GM10248 (cell line): ENCODE measurements around the gene POLE3.

Experiments used
- CTCF ChIA-PET: fragments of 300-600 bp; sonication (Branson Sonifier 250); formaldehyde crosslinking; extraction: SDS; loops from one replicate; lab custom pipeline; 2021; ENCODE audit warnings: antibody characterized with exemption; lab: Yijun Ruan, JAX
- POLR2A ChIA-PET: fragments of 350-650 bp; sonication (Branson Sonifier 250); formaldehyde crosslinking; extraction: SDS; loops from one replicate; lab custom pipeline; 2020; ENCODE audit warnings: antibody characterized with exemption; lab: Yijun Ruan, JAX
- DNase-seq: peaks from one replicate; pipeline ENCODE4 v3.0.0; 2012; ENCODE audit errors: extremely low spot score
- TF ChIP-seq, protein P1 (sequence below): IDR thresholded peaks from 2 replicates; pipeline ENCODE4 v1.5.1; 2012; ENCODE audit warnings: mild to moderate bottlenecking, low read depth; ENCODE audit errors: extremely low read depth, missing control alignments, control extremely low read depth

Gene POLE3

DNA sequence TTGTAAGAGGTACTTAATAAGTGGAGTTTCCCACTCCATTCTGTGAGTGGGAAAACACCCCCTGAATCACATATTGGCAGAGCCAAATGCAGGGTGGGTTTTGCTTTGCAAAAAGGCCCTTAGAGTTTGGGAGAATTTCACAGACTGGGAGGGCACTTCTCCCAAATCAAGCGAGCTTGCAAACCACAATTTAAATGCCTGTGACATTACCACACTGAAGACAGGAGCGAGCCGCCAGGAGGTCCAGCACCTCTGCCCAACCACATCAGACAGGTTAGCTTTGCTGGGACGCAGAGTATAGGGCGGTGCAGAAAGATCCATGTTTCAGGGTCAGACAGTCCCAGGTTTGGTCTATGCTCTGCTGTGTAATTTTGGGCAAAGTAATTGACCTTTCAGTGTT, 11.7 kb downstream of the POLE3 start:
- no peak for DNase-seq
- TF ChIP-seq, protein P1, sequence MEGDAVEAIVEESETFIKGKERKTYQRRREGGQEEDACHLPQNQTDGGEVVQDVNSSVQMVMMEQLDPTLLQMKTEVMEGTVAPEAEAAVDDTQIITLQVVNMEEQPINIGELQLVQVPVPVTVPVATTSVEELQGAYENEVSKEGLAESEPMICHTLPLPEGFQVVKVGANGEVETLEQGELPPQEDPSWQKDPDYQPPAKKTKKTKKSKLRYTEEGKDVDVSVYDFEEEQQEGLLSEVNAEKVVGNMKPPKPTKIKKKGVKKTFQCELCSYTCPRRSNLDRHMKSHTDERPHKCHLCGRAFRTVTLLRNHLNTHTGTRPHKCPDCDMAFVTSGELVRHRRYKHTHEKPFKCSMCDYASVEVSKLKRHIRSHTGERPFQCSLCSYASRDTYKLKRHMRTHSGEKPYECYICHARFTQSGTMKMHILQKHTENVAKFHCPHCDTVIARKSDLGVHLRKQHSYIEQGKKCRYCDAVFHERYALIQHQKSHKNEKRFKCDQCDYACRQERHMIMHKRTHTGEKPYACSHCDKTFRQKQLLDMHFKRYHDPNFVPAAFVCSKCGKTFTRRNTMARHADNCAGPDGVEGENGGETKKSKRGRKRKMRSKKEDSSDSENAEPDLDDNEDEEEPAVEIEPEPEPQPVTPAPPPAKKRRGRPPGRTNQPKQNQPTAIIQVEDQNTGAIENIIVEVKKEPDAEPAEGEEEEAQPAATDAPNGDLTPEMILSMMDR, result no peak
- ChIA-PET CTCF (interaction anchor here (1.0 to 9.7 kb wide), 6 partner anchors 8 to 257 kb away, joined by 3 to 102 read pairs (median 14); partner anchors contain the start of genes C9orf43 and POLE3), POLR2A (no interaction called here)

DNA sequence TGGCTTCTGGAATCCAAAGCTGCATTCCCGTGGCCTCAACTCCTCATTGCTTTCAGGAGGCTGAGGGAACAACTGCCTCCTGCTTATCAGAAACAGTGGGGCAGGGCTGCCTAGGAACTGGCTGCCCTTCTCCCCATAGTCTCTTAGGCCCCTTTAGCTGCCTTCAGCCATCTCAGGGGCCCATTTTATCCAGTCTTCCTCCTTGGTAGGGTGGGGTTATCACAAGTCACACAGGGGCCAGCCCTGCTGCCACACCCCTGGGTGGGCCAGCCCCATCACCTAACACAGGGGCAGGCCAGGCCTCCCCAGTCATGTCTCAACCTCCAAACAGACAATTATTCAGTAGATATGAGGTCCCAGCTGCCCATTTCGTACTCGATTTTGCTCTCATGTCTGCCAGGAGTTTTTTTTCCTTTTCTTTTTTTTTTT, 13.3 kb downstream of the POLE3 start:
- ChIA-PET POLR2A (no interaction called here), CTCF (interaction anchor here (0.8 to 9.7 kb wide), 4 partner anchors 49 to 259 kb away, joined by 3 to 102 read pairs (median 4); no protein-coding TSS in a partner anchor)
- TF ChIP-seq, protein P1, result no peak
- no peak for DNase-seq

DNA sequence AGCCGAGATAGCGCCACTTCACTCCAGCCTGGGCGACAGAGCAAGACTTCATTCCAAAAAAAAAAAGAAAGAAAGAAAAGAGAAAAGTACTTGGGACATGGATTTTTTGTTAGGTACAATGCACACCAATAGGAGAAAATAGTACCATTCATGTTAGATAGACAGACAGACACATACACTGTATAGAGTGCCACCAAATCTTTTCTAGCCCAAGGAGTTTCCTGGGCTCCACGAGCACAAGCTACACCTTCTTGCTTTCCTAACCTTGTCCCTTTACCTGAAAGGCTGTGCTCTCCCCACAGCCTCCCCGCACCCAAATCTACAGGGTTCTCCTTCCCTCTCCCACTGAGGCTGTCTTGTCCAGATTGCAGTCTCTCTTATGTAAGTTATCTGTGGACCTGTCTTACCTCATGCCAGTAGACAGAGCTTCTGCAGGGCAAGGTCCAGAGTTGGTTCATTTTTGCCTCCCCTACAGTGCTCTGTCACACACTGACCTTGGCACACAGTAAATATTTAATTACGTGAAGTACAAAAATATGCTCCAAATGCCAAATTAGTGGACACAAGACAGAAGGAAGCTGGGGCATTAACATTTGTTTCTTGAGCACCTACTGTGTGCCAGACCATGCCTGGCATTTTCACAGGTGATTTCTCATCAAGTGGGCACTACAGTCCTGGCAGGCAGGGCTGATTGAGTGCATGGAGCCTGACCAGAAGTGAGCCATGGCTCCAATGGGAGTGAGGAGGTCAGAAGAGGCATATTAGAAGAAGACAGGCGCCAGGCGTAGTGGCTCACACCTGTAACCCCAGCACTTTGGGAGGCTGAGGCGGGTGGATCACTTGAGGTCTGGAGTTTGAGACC, 15.2 kb downstream of the POLE3 start:
- ChIA-PET CTCF (interaction anchor here (1.1 to 3.3 kb wide), 3 partner anchors 8 to 263 kb away, joined by 3 to 7 read pairs (median 6); no protein-coding TSS in a partner anchor), POLR2A (no interaction called here)
- no peak for DNase-seq
- TF ChIP-seq, protein P1, result no peak

DNA sequence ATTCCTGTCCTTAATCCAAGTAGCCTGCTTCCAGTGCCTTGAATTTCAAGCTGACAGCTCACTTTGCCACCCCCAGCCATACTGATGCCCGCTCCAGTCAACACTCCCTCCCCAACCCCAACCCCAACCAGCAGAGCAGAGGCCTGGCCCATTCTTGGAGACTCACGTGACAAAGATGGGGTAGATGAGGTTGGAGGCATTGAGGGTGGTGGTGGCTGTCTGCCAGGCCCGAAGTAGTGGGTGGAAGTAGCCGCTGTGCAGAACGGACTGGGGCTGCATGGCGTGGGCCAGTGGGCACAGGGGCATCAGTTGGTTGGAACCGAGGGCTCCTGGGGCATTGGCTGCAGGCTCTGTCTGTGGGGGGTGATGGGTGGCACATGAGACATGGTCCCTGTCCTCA, 17.2 kb downstream of the POLE3 start:
- ChIA-PET CTCF (interaction anchor here (1.2 to 3.3 kb wide), 3 partner anchors 8 to 265 kb away, joined by 6 to 8 read pairs (median 7); partner anchors contain the start of gene ALAD), POLR2A (no interaction called here)
- no peak for DNase-seq
- TF ChIP-seq, protein P1, result no peak

DNA sequence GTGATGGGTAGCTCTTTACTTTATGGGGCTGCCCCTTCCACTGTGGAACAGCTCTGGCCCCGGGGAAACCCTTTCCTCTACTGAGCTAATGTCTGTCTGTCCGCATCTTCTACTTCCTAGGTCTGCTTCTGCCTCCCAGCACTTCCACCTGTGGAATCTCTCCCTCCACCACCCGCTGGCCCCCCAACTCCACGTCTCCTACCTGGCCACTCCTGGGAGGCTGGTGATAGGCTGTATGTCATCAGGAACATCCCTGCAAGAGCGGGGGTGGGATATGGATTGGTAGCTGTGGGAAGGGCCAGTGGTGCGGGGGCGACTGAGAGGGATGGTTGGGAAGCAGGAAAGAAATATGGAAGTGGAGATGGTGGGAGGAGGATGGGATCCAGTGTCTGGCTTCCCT, 18.6 kb downstream of the POLE3 start:
- TF ChIP-seq, protein P1, result no peak
- ChIA-PET CTCF (interaction anchor here (1.0 to 3.3 kb wide), 2 partner anchors 12 to 16 kb away, joined by 3 to 7 read pairs; no protein-coding TSS in a partner anchor), POLR2A (no interaction called here)
- no peak for DNase-seq

DNA sequence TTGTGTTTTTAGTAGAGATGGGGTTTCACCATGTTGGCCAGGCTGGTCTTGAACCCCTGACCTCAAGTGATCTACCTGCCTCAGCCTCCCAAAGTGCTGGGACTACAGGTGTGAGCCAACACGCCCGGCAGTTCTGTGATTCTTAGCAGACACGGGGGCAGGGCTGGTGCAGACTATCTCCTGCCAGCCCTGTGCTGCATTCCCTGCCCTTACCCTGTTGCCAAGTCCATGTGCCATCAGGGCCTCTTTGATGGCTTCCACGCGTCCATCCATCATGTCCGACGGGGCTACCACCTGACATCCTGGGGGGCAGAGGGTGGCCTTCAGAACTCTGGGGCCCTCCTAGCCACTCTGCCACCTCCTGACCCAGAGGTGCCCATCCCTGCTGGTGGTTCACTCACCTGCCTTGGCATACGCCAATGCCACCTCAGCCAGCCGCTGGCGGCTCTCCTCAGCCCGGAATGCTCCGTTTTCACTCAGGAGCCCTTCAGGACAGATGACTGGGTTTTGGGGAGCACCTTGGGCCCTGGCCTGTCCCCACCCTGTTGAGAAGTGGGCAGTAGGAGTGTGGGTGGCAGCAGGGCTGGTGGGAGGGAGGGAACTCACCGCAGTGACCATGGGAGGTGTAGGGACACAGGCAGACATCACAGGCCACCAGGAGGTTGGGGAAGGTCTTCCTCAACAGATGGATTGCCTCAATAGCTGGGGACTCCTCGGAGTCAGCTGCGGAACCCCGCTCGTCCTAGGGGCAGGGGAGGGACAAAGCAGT, 20.1 kb downstream of the POLE3 start:
- ChIA-PET POLR2A (no interaction called here), CTCF (interaction anchor here (1.2 to 1.4 kb wide), 2 partner anchors 12 to 13 kb away, joined by 3 read pairs; no protein-coding TSS in a partner anchor)
- no peak for DNase-seq
- TF ChIP-seq, protein P1, result no peak
